Measurements from ENCODE around the gene CD24.
A peak's percentile ranks its signal among the peaks of the same experiment; 100 is the strongest.

- no peak for TF ChIP-seq CTCF (IDR thresholded peaks at IDR 0.05)
- TF ChIP-seq POLR2A (IDR thresholded peaks at IDR 0.05), result peak in 1 of 2 donors; percentile 41
These were observed 1.7 kb upstream of the CD24 start for GRCh38 chr6:106976270-106976669.

Measured in thyroid gland (tissue), 4 donors.